Measurements from ENCODE around the gene BMF.
"Not testable (repeated sequence)": the region's sequence is repeated elsewhere in the genome, so short reads cannot be mapped to it uniquely, and the experiment has no call there.

Gene BMF

DNA sequence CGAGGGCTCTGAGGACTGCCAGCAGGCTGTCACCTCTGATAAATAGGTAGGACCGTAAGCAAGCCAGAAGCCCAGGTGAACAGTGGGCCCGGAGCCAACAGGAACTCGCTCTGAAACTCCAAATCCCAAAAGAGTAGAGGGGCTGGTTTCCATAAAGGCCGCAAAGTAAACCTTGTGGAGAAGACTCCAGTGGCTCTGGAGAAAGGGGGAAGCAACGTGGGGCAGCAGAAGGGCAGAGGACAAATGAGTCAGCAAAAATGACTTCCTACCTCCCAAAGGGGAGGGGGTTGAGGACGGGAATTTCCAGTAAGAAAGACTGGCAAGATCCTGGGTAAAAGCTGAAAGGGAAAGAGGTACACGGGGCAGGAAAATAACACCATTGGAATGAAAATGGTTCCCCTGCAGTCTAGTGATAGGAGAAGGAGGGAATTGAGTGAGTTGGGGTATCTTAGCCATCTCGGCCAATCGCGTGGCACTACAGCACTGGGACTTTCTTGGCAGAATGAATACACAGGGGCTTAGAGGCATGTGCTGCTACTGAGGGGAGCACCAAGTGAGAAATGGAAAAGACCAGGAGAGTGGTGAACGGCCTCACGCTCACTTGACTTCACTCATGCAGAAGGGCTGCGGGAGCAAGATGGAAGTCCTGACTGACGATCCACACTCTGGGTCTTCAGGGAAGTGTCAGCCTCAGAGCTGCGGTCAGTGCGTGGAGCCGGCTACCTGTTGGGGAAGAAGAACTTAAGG is 33.2 kb downstream of the BMF start:
- H2AK5ac ChIP-seq (ENCODE audit: low read length), result peak overlapping the region; percentile 64
- no peaks in the 10 kb centered on the region for H3K79me2 ChIP-seq (ENCODE audit: control insufficient read depth, insufficient read depth, low read length)
- no peaks in the 10 kb centered on the region for H3K79me1 ChIP-seq (ENCODE audit: low read length)
- no peak overlapping the region for H3K27ac ChIP-seq (ENCODE audit: low read depth, low read length)
- peaks cover 5% of the 10 kb centered on the region for H3K4me1 ChIP-seq (ENCODE audit: control insufficient read depth, low read depth, low read length)
- WGBS (ENCODE audit: extremely low coverage, insufficient coverage, low lambda C conversion rate), result no CpG with 5 or more reads among the region's 18 CpGs
- H3K56ac ChIP-seq (ENCODE audit: low read length), result peak overlapping the region; percentile 57
- peak overlapping the region; percentile 31 for H2BK5ac ChIP-seq (ENCODE audit: low read length)
- peak overlapping the region; percentile 42 for H3K18ac ChIP-seq (ENCODE audit: low read length)
- no peaks in the 10 kb centered on the region for H3K27me3 ChIP-seq (ENCODE audit: insufficient read depth, low read length, poor library complexity)
- H3K4me3 ChIP-seq (ENCODE audit: low read length), result no peak overlapping the region
- H3K23ac ChIP-seq (ENCODE audit: low read length), result no peak overlapping the region
- no peak overlapping the region for H4K5ac ChIP-seq (ENCODE audit: low read length)
- no peak for DNase-seq
- H4K8ac ChIP-seq (ENCODE audit: low read depth, low read length), result no peak overlapping the region
- H3K4me2 ChIP-seq (ENCODE audit: low read length), result no peak overlapping the region
- H3K9ac ChIP-seq (ENCODE audit: low read length), result no peak overlapping the region
- H2BK120ac ChIP-seq (ENCODE audit: low read depth, low read length), result no peak overlapping the region
- H3K36me3 ChIP-seq (ENCODE audit: control insufficient read depth, insufficient read depth, low read length), result no peaks in the 10 kb centered on the region
- H3K4ac ChIP-seq (ENCODE audit: low read depth, low read length), result no peak overlapping the region
- H2BK15ac ChIP-seq (replicated peaks; ENCODE audit: low read depth), result no peak overlapping the region

DNA sequence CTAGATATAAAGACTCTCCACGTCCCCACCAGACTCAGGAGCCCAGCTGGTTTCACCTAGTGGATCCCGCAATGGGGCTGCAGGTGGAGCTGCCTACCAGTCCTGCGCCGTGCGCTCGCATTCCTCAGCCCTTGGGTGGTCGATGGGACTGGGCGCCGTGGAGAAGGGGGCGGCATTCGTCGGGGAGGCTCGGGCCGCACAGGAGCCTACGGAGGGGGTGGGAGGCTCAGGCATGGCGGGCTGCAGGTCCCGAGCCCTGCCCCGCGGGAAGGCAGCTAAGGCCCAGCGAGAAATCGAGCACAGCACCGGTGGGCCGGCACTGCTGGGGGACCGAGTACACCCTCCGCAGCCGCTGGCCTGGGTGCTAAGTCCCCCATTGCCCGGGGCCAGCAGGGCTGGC is 34.0 kb downstream of the BMF start:
- not testable (repeated sequence) for H3K4me2 ChIP-seq (ENCODE audit: low read length); H3K79me2 ChIP-seq (ENCODE audit: control insufficient read depth, insufficient read depth, low read length); H3K36me3 ChIP-seq (ENCODE audit: control insufficient read depth, insufficient read depth, low read length); H3K79me1 ChIP-seq (ENCODE audit: low read length); H2BK15ac ChIP-seq (replicated peaks; ENCODE audit: low read depth); H3K4me1 ChIP-seq (ENCODE audit: control insufficient read depth, low read depth, low read length); H3K4me3 ChIP-seq (ENCODE audit: low read length); H3K27me3 ChIP-seq (ENCODE audit: insufficient read depth, low read length, poor library complexity); H2BK5ac ChIP-seq (ENCODE audit: low read length); H3K18ac ChIP-seq (ENCODE audit: low read length); H2AK5ac ChIP-seq (ENCODE audit: low read length); DNase-seq; H4K5ac ChIP-seq (ENCODE audit: low read length); H3K4ac ChIP-seq (ENCODE audit: low read depth, low read length); H3K23ac ChIP-seq (ENCODE audit: low read length); H4K8ac ChIP-seq (ENCODE audit: low read depth, low read length); H3K9ac ChIP-seq (ENCODE audit: low read length); H3K56ac ChIP-seq (ENCODE audit: low read length); H2BK120ac ChIP-seq (ENCODE audit: low read depth, low read length); H3K27ac ChIP-seq (ENCODE audit: low read depth, low read length)
- no CpG with 5 or more reads among the region's 27 CpGs for WGBS (ENCODE audit: extremely low coverage, insufficient coverage, low lambda C conversion rate)

DNA sequence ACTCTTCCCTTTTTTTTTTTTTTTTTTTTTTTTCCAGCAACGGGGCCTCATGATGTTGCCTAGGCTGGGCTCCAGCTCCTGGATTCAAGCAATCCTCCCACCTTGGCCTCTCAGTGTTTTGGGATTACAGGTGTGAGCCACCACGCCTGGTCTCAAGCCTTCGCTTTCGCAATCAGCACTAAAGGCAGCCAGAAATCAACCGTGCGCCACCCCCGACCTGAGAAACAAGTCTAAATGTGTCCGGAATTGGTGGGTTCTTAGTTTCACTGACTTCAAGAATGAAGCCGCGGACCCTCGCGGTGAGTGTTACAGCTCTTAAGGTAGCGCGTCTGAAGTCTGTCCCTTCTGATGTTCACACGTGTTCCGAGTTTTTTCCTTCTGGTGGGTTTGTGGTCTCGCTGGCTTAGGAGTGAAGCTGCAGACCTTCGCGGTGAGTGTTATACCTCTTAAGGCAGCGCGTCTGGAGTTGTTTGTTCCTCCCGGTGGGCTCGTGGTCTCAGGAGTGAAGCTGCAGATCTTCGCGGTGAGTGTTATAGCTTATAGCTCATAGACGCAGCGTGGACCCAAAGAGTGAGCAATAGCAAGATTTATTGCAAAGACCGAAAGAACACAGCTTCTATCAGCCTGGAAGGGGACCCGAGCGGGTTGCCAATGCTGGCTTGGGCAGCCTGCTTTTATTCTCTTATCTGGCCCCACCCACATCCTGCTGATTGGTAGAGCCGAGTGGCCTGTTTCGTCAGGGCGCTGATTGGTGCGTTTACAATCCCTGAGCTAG is 34.8 kb downstream of the BMF start:
- not testable (repeated sequence) for H4K8ac ChIP-seq (ENCODE audit: low read depth, low read length); H3K23ac ChIP-seq (ENCODE audit: low read length)
- no CpG with 5 or more reads among the region's 34 CpGs for WGBS (ENCODE audit: extremely low coverage, insufficient coverage, low lambda C conversion rate)

DNA sequence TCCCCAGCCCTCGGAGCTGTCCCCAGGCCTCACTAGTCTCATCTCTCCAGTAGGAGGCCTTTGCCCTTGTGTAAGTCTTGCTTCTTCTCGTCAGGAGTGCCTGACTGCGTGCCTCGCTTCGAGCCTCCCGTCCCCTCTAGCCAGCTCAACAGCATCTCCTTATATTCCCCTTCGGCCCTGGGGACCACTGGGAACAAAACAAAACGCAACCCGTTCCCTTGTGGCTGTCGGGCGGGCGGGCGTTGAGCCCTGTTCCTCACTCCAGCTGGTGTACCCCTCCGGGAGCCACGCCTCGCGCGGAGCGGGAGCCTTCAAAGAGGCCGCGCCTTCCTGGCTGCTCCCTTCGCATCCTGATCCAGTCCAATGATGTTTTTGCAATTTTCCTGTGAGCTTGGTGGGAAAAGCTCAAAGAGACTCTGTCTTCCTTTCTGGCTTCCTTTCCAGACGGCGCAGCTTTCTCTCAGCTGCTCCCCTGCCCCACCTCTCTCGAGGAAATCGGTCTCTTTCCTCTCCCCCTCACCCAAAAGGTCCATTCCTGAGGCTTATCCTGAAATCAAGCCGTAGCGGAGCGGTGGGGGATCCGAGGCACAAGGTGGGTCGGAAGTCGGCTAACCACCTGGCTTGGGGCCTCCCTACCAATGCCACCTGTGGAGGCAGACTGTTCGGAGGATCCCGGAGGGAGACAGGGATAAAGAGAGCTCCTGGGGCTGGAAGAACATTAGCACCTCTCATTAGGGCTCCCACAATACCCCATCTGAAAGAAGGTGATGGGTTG is 36.3 kb downstream of the BMF start:
- H2BK120ac ChIP-seq (ENCODE audit: low read depth, low read length), result no peak overlapping the region
- peaks cover 7% of the 10 kb centered on the region for H3K4me1 ChIP-seq (ENCODE audit: control insufficient read depth, low read depth, low read length)
- H3K36me3 ChIP-seq (ENCODE audit: control insufficient read depth, insufficient read depth, low read length), result no peaks in the 10 kb centered on the region
- H2AK5ac ChIP-seq (ENCODE audit: low read length), result no peak overlapping the region
- no peak overlapping the region for H3K27ac ChIP-seq (ENCODE audit: low read depth, low read length)
- no peaks in the 10 kb centered on the region for H3K79me2 ChIP-seq (ENCODE audit: control insufficient read depth, insufficient read depth, low read length)
- no peaks in the 10 kb centered on the region for H3K27me3 ChIP-seq (ENCODE audit: insufficient read depth, low read length, poor library complexity)
- H3K23ac ChIP-seq (ENCODE audit: low read length), result no peak overlapping the region
- no peak overlapping the region for H3K9ac ChIP-seq (ENCODE audit: low read length)
- H3K4me2 ChIP-seq (ENCODE audit: low read length), result no peak overlapping the region
- no peak overlapping the region for H2BK15ac ChIP-seq (replicated peaks; ENCODE audit: low read depth)
- no peak for DNase-seq
- no peaks in the 10 kb centered on the region for H3K79me1 ChIP-seq (ENCODE audit: low read length)
- no CpG with 5 or more reads among the region's 34 CpGs for WGBS (ENCODE audit: extremely low coverage, insufficient coverage, low lambda C conversion rate)
- H4K8ac ChIP-seq (ENCODE audit: low read depth, low read length), result no peak overlapping the region
- no peak overlapping the region for H2BK5ac ChIP-seq (ENCODE audit: low read length)
- H3K56ac ChIP-seq (ENCODE audit: low read length), result peak overlapping the region; percentile 22
- H3K18ac ChIP-seq (ENCODE audit: low read length), result no peak overlapping the region
- no peak overlapping the region for H4K5ac ChIP-seq (ENCODE audit: low read length)
- no peak overlapping the region for H3K4me3 ChIP-seq (ENCODE audit: low read length)
- no peak overlapping the region for H3K4ac ChIP-seq (ENCODE audit: low read depth, low read length)

More for the DNA sequence above, 34.8 kb downstream of the BMF start:
- not testable (repeated sequence) for H3K27me3 ChIP-seq (ENCODE audit: insufficient read depth, low read length, poor library complexity); H3K4me2 ChIP-seq (ENCODE audit: low read length); H3K4me1 ChIP-seq (ENCODE audit: control insufficient read depth, low read depth, low read length); H3K56ac ChIP-seq (ENCODE audit: low read length); H2BK120ac ChIP-seq (ENCODE audit: low read depth, low read length); H2BK15ac ChIP-seq (replicated peaks; ENCODE audit: low read depth); H3K36me3 ChIP-seq (ENCODE audit: control insufficient read depth, insufficient read depth, low read length); H3K79me2 ChIP-seq (ENCODE audit: control insufficient read depth, insufficient read depth, low read length); H3K4me3 ChIP-seq (ENCODE audit: low read length); H3K79me1 ChIP-seq (ENCODE audit: low read length); H2AK5ac ChIP-seq (ENCODE audit: low read length); H3K9ac ChIP-seq (ENCODE audit: low read length); H3K18ac ChIP-seq (ENCODE audit: low read length); H2BK5ac ChIP-seq (ENCODE audit: low read length); H3K4ac ChIP-seq (ENCODE audit: low read depth, low read length); DNase-seq; H4K5ac ChIP-seq (ENCODE audit: low read length); H3K27ac ChIP-seq (ENCODE audit: low read depth, low read length)

DNA sequence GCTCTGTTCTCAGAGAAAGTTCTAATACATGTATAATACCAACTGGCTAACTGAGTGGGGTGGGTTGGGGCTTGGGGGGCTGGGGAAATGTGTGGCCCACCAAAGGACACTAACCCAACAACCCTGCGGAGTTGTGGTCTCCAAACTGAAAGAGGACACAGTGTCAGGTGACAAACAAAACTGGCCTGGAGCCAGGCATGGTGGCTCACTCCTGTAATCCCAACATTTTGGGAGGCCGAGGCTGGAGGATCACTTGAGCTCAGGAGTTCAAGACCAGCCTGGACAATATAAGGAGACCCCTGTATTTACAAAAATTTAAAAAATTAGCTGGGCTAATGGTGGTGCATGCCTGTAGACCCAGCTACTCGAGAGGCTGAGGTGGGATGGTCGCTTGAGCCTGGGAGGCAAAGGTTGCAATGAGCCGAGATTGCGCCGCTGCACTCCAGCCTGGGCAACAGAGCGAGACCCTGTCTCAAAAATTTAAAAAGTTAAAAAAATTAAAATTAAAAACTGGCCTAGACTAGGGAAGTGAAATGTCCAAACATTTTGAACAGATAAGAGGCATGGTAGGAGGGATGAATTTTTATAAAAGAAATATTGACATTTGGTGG is 38.0 kb downstream of the BMF start:
- H3K4me3 ChIP-seq (ENCODE audit: low read length), result no peak overlapping the region
- H3K18ac ChIP-seq (ENCODE audit: low read length), result no peak overlapping the region
- H3K79me2 ChIP-seq (ENCODE audit: control insufficient read depth, insufficient read depth, low read length), result no peaks in the 10 kb centered on the region
- H2BK5ac ChIP-seq (ENCODE audit: low read length), result no peak overlapping the region
- DNase-seq, result no peak
- H2AK5ac ChIP-seq (ENCODE audit: low read length), result no peak overlapping the region
- H3K27ac ChIP-seq (ENCODE audit: low read depth, low read length), result no peak overlapping the region
- H3K27me3 ChIP-seq (ENCODE audit: insufficient read depth, low read length, poor library complexity), result no peaks in the 10 kb centered on the region
- WGBS (ENCODE audit: extremely low coverage, insufficient coverage, low lambda C conversion rate), result no CpG with 5 or more reads among the region's 8 CpGs
- H3K4ac ChIP-seq (ENCODE audit: low read depth, low read length), result no peak overlapping the region
- H4K5ac ChIP-seq (ENCODE audit: low read length), result no peak overlapping the region
- H3K79me1 ChIP-seq (ENCODE audit: low read length), result no peaks in the 10 kb centered on the region
- H3K4me2 ChIP-seq (ENCODE audit: low read length), result no peak overlapping the region
- H3K9ac ChIP-seq (ENCODE audit: low read length), result no peak overlapping the region
- no peak overlapping the region for H4K8ac ChIP-seq (ENCODE audit: low read depth, low read length)
- no peak overlapping the region for H2BK120ac ChIP-seq (ENCODE audit: low read depth, low read length)
- no peaks in the 10 kb centered on the region for H3K36me3 ChIP-seq (ENCODE audit: control insufficient read depth, insufficient read depth, low read length)
- H3K4me1 ChIP-seq (ENCODE audit: control insufficient read depth, low read depth, low read length), result peaks cover 5% of the 10 kb centered on the region
- H3K23ac ChIP-seq (ENCODE audit: low read length), result no peak overlapping the region
- H2BK15ac ChIP-seq (replicated peaks; ENCODE audit: low read depth), result no peak overlapping the region
- H3K56ac ChIP-seq (ENCODE audit: low read length), result no peak overlapping the region
